Islet of Langerhans (tissue), 1 donor: ENCODE measurements around the gene MAGEA8.
"Not testable (repeated sequence)": the region's sequence is repeated elsewhere in the genome, so short reads cannot be mapped to it uniquely, and the experiment has no call there.

Experiments used
- FAIRE-seq: peaks from one replicate; lab custom pipeline; 2011; peaks lifted over from hg19 to GRCh38; lab: Jason Lieb, UNC

The MAGEA8 gene

GRCh38 chrX:149881081-149881711, at the start of gene MAGEA8:
TSS of gene MAGEA8 (plus strand) at chrX:149881183. CDS start at chrX:149884273, 3,090 bp downstream.
- FAIRE-seq, result no peak

GRCh38 chrX:149831473-149831872, 49.5 kb upstream of the MAGEA8 start:
- FAIRE-seq, result no peak

GRCh38 chrX:149836728-149837127, 44.3 kb upstream of the MAGEA8 start:
- peak; percentile 5 for FAIRE-seq

- no peak for FAIRE-seq
These were observed 43.8 kb upstream of the MAGEA8 start for GRCh38 chrX:149837167-149837566.

- FAIRE-seq, result no peak
These were observed 43.3 kb upstream of the MAGEA8 start for GRCh38 chrX:149837639-149838038.

- FAIRE-seq, result no peak
These were observed 39.1 kb upstream of the MAGEA8 start for GRCh38 chrX:149841929-149842328.

GRCh38 chrX:149845385-149845784, 35.6 kb upstream of the MAGEA8 start:
- FAIRE-seq, result no peak

- FAIRE-seq, result no peak
These were observed 34.2 kb upstream of the MAGEA8 start for GRCh38 chrX:149846789-149847188.

GRCh38 chrX:149848855-149849254, 32.1 kb upstream of the MAGEA8 start:
- FAIRE-seq, result no peak

- FAIRE-seq, result no peak
These were observed 31.2 kb upstream of the MAGEA8 start for GRCh38 chrX:149849787-149850186.

GRCh38 chrX:149851864-149852263, 29.1 kb upstream of the MAGEA8 start:
- FAIRE-seq, result no peak

- FAIRE-seq, result no peak
These were observed 27.1 kb upstream of the MAGEA8 start for GRCh38 chrX:149853925-149854324.

- FAIRE-seq, result no peak
These were observed 22.4 kb upstream of the MAGEA8 start for GRCh38 chrX:149858592-149858991.

- FAIRE-seq, result no peak
These were observed 20.5 kb upstream of the MAGEA8 start for GRCh38 chrX:149860445-149860844.

GRCh38 chrX:149865390-149865789, 15.6 kb upstream of the MAGEA8 start:
- no peak for FAIRE-seq

- FAIRE-seq, result no peak
These were observed 13.5 kb upstream of the MAGEA8 start for GRCh38 chrX:149867488-149867887.

- FAIRE-seq, result no peak
These were observed 10.1 kb upstream of the MAGEA8 start for GRCh38 chrX:149870840-149871239.

GRCh38 chrX:149871433-149871832, 9.6 kb upstream of the MAGEA8 start:
- FAIRE-seq, result no peak

GRCh38 chrX:149871940-149872339, 9.0 kb upstream of the MAGEA8 start:
- no peak for FAIRE-seq

- FAIRE-seq, result no peak
These were observed 3.8 kb upstream of the MAGEA8 start for GRCh38 chrX:149877157-149877556.

- FAIRE-seq, result no peak
These were observed 3.3 kb upstream of the MAGEA8 start for GRCh38 chrX:149877636-149878035.

- FAIRE-seq, result not testable (repeated sequence)
These were observed 9.8 kb downstream of the MAGEA8 start for GRCh38 chrX:149890828-149891227.

- no peak for FAIRE-seq
These were observed 17.6 kb downstream of the MAGEA8 start for GRCh38 chrX:149898554-149898953.

- no peak for FAIRE-seq
These were observed 23.1 kb downstream of the MAGEA8 start for GRCh38 chrX:149903889-149904748.
